WERI-Rb-1 (cell line): ENCODE measurements around the gene AP5Z1.

Experiments used
- DNase-seq: peaks from one replicate; pipeline ENCODE4 v3.0.0-alpha.2; 2020
- H3K27ac ChIP-seq: fragments of 250-450 bp; sonication (Bioruptor Pico); 2 replicates; pipeline ENCODE4 v1.5.1; 2020; ENCODE audit warnings: mild to moderate bottlenecking, moderate library complexity
- H3K27me3 ChIP-seq: fragments of 250-450 bp; sonication (Bioruptor Pico); 2 replicates; pipeline ENCODE4 v1.5.1; 2021; ENCODE audit warnings: mild to moderate bottlenecking, low read depth, moderate library complexity; ENCODE audit not compliant: insufficient read depth, severe bottlenecking
- H3K36me3 ChIP-seq: fragments of 250-450 bp; sonication (Bioruptor Pico); 2 replicates; pipeline ENCODE4 v1.5.1; 2020; ENCODE audit warnings: mild to moderate bottlenecking, moderate library complexity
- H3K4me3 ChIP-seq: 2 replicates; pipeline ENCODE4 v1.5.1; 2011; ENCODE audit warnings: low read depth, mild to moderate bottlenecking, control low read depth, low read length
- H3K9me3 ChIP-seq: fragments of 250-450 bp; sonication (Bioruptor Pico); 2 replicates; pipeline ENCODE4 v1.5.1; 2021; ENCODE audit warnings: mild to moderate bottlenecking, moderate library complexity; ENCODE audit not compliant: severe bottlenecking
- CTCF ChIP-seq: IDR thresholded peaks from 2 replicates; pipeline ENCODE4 v1.5.1; 2011; ENCODE audit warnings: low read depth, mild to moderate bottlenecking, control low read depth, inconsistent platforms, low read length

AP5Z1 gene

GRCh38 chr7:4785371-4785770 is 9.9 kb downstream of the AP5Z1 start:
- H3K27me3 ChIP-seq = no peaks in the 10 kb centered on the region
- no peak for TF ChIP-seq CTCF
- no peak overlapping the region for H3K4me3 ChIP-seq
- H3K27ac ChIP-seq = no peak overlapping the region
- DNase-seq = no peak
- peaks cover 35% of the 10 kb centered on the region for H3K36me3 ChIP-seq
- no peaks in the 10 kb centered on the region for H3K9me3 ChIP-seq

- Histone ChIP-seq H3K27me3 (no peaks in the 10 kb centered on the region), H3K9me3 (no peaks in the 10 kb centered on the region), H3K27ac (no peak overlapping the region), H3K36me3 (peaks cover 39% of the 10 kb centered on the region), H3K4me3 (no peak overlapping the region)
- DNase-seq = no peak
- no peak for TF ChIP-seq CTCF
Observed at GRCh38 chr7:4786015-4786414, 10.6 kb downstream of the AP5Z1 start.

DNA sequence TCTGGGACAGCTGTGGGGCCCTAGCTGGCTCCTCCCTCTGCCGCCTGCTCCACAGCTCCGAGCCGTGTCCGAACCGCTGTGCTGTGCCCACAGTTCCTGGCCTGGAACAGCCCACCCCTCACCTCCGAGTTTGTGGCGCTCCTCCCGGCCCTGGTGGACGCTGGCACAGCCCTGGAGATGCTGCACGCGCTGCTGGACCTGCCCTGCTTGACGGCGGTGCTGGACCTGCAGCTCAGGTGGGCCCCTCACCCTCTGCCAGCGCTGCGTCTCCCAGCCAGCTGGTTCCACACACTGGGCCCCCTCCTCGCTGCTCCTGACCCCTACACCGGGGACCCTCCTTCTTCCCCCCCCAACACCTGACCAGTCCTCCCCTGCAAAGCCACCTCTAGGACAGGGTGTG is 12.1 kb downstream of the AP5Z1 start:
- Histone ChIP-seq H3K27me3 (no peaks in the 10 kb centered on the region), H3K4me3 (no peak overlapping the region), H3K36me3 (peaks cover 36% of the 10 kb centered on the region), H3K27ac (no peak overlapping the region), H3K9me3 (no peaks in the 10 kb centered on the region)
- DNase-seq = no peak
- no peak for TF ChIP-seq CTCF

DNA sequence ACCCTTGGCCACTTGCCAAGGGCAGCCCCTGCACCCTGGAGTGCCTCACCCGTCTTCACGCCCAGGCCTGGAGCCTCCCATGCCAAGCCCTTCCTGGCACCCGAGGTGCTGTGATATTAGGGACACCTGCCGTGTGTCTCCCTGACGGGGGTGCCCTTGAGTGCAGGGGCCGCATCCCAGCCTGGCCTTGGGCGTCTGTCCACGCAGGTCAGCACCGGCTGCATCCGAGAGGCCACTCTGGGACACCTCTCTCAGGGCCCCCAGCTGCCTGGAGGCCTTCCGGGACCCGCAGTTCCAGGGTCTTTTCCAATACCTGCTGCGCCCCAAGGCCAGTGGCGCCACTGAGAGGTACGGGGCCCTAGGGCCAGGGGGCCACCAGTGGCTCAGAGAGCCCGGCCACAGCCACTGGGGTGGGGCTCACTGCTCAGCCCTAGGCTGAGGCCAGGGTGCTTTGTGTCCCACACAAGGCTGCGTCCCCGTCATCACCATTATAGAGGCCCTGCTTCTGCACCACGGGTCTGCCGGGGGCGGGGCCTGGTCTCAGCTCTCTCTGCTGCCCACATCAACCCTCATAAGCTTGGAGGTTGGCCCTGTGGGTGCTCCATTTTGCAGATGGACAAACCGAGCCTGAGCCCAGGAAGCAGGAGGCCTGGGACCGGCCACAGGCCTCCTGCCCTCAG is 12.7 kb downstream of the AP5Z1 start:
- Histone ChIP-seq H3K27ac (no peak overlapping the region), H3K27me3 (no peaks in the 10 kb centered on the region), H3K36me3 (peaks cover 41% of the 10 kb centered on the region), H3K4me3 (no peak overlapping the region), H3K9me3 (no peaks in the 10 kb centered on the region)
- no peak for TF ChIP-seq CTCF
- no peak for DNase-seq

DNA sequence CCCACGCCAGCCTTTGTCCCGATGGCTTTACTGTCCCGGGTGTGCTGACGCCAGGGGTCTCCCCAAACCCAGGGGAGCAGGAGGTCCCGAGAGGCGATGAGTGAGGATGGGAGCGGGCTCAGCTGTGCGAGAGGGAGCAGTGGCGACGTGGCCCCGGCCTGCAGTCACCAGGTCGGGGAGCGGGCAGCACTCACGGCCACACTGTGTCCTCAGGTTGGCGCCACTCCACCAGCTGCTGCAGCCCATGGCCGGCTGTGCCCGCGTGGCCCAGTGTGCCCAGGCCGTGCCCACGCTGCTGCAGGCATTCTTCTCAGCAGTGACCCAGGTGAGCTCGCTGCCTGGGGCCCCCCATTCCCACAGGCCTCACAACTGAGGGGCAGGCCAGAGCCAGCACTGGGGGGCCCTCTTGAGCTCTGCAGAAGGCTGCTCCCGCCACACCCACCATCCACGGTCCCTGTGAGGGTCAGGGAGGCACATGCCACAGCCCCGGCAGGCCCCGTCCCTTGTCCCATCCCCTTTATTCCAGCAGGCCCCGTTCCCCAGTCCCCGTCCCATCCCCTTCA is 13.3 kb downstream of the AP5Z1 start:
- DNase-seq = no peak
- Histone ChIP-seq H3K27ac (no peak overlapping the region), H3K4me3 (no peak overlapping the region), H3K36me3 (peaks cover 41% of the 10 kb centered on the region), H3K27me3 (no peaks in the 10 kb centered on the region), H3K9me3 (no peaks in the 10 kb centered on the region)
- TF ChIP-seq CTCF = no peak
